Measurements from ENCODE around the gene DMD.

GRCh38 chrX:31540313-31540712 lies 1671.0 kb downstream of the DMD start:
- TF ChIP-seq NANOG (IDR thresholded peaks at IDR 0.05; ENCODE audit: insufficient read depth, low read depth, low read length, poor library complexity, severe bottlenecking) (no peak), TAF1 (IDR thresholded peaks at IDR 0.05; ENCODE audit: low read depth, low read length) (no peak)

Data from H1 (cell line).